Measurements from ENCODE around the gene NOD2.

Gene NOD2

GRCh38 chr16:50694206-50694605 lies 800 bp downstream of the NOD2 start:
- DNase-seq (ENCODE audit: low read depth) = no peak

GRCh38 chr16:50695017-50696000 lies 1.9 kb downstream of the NOD2 start:
- no peak for DNase-seq (ENCODE audit: low read depth)

- DNase-seq (ENCODE audit: low read depth) = no peak
These were observed 2.7 kb downstream of the NOD2 start for GRCh38 chr16:50696126-50696525.

GRCh38 chr16:50696575-50697420 lies 3.4 kb downstream of the NOD2 start:
- DNase-seq (ENCODE audit: low read depth) = no peak

GRCh38 chr16:50697421-50697715 lies 4.0 kb downstream of the NOD2 start:
- DNase-seq (ENCODE audit: low read depth) = no peak

GRCh38 chr16:50697881-50698767 lies 4.7 kb downstream of the NOD2 start:
- peak; percentile 56 for DNase-seq (ENCODE audit: low read depth)

GRCh38 chr16:50699326-50700159 lies 6.1 kb downstream of the NOD2 start:
- DNase-seq (ENCODE audit: low read depth) = no peak

- no peak for DNase-seq (ENCODE audit: low read depth)
These were observed 9.3 kb downstream of the NOD2 start for GRCh38 chr16:50702725-50703124.

- no peak for DNase-seq (ENCODE audit: low read depth)
These were observed 10.8 kb downstream of the NOD2 start for GRCh38 chr16:50704245-50704644.

GRCh38 chr16:50705436-50706110 lies 12.2 kb downstream of the NOD2 start:
- no peak for DNase-seq (ENCODE audit: low read depth)

GRCh38 chr16:50706250-50706649 lies 12.8 kb downstream of the NOD2 start:
- DNase-seq (ENCODE audit: low read depth) = no peak

GRCh38 chr16:50708373-50709060 lies 15.1 kb downstream of the NOD2 start:
- DNase-seq (ENCODE audit: low read depth) = no peak

GRCh38 chr16:50709061-50709684 lies 15.8 kb downstream of the NOD2 start:
- no peak for DNase-seq (ENCODE audit: low read depth)

GRCh38 chr16:50709980-50710379 lies 16.6 kb downstream of the NOD2 start:
- DNase-seq (ENCODE audit: low read depth) = no peak

GRCh38 chr16:50711040-50711439 lies 17.6 kb downstream of the NOD2 start:
- DNase-seq (ENCODE audit: low read depth) = no peak

GRCh38 chr16:50711862-50712559 lies 18.6 kb downstream of the NOD2 start:
- no peak for DNase-seq (ENCODE audit: low read depth)

GRCh38 chr16:50712560-50712898 lies 19.1 kb downstream of the NOD2 start:
- no peak for DNase-seq (ENCODE audit: low read depth)

GRCh38 chr16:50712956-50713355 lies 19.6 kb downstream of the NOD2 start:
- no peak for DNase-seq (ENCODE audit: low read depth)

GRCh38 chr16:50717091-50717490 lies 23.7 kb downstream of the NOD2 start:
- DNase-seq (ENCODE audit: low read depth) = no peak
